Vagina (tissue), 2 donors: ENCODE data around the gene PCDH8. TPM values are rescaled to one million over a fixed set of nuclear protein-coding genes. Genes with fewer than 3 reads are reported as not detected.

Source experiments
- DNase-seq, 2 donors: peaks; one replicate each; pipeline ENCODE4 v3.0.0-alpha.2; 2017; ENCODE audit errors: extremely low spot score in 2 of 2
- H3K27ac ChIP-seq: fragments of 200-600 bp; sonication (generic); one replicate; pipeline ENCODE4 v1.5.1; 2019
- H3K27me3 ChIP-seq: fragments of 200-600 bp; sonication (generic); one replicate; pipeline ENCODE4 v1.5.1; 2019
- H3K36me3 ChIP-seq, 2 donors: fragments of 200-600 bp; sonication (generic); one replicate each; pipeline ENCODE4 v1.5.1; 2017 to 2019
- H3K4me1 ChIP-seq: fragments of 200-600 bp; sonication (generic); one replicate; pipeline ENCODE4 v1.5.1; 2019
- H3K4me3 ChIP-seq, 2 donors: fragments of 200-600 bp; sonication (generic); 1 replicate in 1 of 2; 2 replicates in 1 of 2; pipeline ENCODE4 v1.5.1; 2016 to 2019
- H3K9me3 ChIP-seq: fragments of 200-600 bp; sonication (generic); one replicate; pipeline ENCODE4 v1.5.1; 2019
- POLR2A ChIP-seq, 2 donors: fragments of 450-650 bp; IDR thresholded peaks; one replicate each; pipeline ENCODE4 v1.6.1; 2017; ENCODE audit warnings: antibody characterized with exemption in 2 of 2, mild to moderate bottlenecking in 2 of 2, moderate library complexity in 2 of 2
- POLR2AphosphoS5 ChIP-seq, 2 donors: sonication (generic); formaldehyde crosslinking; IDR thresholded peaks; one replicate each; pipeline ENCODE4 v1.9.0; 2017; ENCODE audit warnings: antibody characterized with exemption in 2 of 2, mild to moderate bottlenecking in 2 of 2, low read depth in 1 of 2; ENCODE audit not compliant: insufficient read depth in 1 of 2
- intact Hi-C: fragments of 100-400 bp; cut with DNase I; formaldehyde crosslinking; loops from one replicate; pipeline ENCODE4 v1.15.1; 2023
- total RNA-seq: library from RNA; depleted of rRNA; stranded (reverse); fragments of >200 nt; gene quantifications from one replicate; pipeline ENCODE4 v1.2.3, GENCODE V29; 2016
- TF ChIP-seq, protein P1 (sequence below), 3 experiments: fragments of 450-650 bp in 2 of 3; fragments of 200-600 bp in 1 of 3; sonication (generic) in 1 of 3; IDR thresholded peaks; one replicate each; pipeline ENCODE4 v1.5.1; 2017 to 2019; ENCODE audit warnings: antibody characterized with exemption in 3 of 3, mild to moderate bottlenecking in 2 of 3, moderate library complexity in 2 of 3

Gene PCDH8
- total RNA-seq, 1 donor from 2014 or later, result 0.98 TPM

DNA sequence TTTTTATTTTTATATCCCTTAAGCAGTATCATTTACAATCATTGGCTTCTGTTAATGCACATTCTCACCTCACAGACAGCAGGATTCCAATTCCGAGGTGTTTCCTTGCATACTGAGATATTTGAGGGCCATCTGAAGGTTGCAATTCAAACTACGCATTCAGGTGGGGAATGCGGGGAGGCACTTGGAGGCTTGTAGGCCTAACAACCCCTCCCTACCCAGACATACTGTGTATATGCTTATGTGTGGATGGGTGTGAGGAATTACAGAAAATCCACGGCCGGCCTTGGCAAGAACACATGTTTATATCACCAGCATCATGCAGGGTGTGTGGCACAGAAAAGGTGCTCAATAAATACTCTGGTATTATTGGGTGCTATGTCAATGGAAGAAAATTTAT is 43.3 kb upstream of the PCDH8 start:
- intact Hi-C loops, result no loop called here
- Histone ChIP-seq H3K27ac (no peak overlapping the region), H3K4me3 (no peak overlapping the region), H3K9me3 (no peaks in the 10 kb centered on the region), H3K4me1 (no peaks in the 10 kb centered on the region), H3K36me3 (no peaks in the 10 kb centered on the region), H3K27me3 (no peaks in the 10 kb centered on the region)
- TF ChIP-seq, protein P1, sequence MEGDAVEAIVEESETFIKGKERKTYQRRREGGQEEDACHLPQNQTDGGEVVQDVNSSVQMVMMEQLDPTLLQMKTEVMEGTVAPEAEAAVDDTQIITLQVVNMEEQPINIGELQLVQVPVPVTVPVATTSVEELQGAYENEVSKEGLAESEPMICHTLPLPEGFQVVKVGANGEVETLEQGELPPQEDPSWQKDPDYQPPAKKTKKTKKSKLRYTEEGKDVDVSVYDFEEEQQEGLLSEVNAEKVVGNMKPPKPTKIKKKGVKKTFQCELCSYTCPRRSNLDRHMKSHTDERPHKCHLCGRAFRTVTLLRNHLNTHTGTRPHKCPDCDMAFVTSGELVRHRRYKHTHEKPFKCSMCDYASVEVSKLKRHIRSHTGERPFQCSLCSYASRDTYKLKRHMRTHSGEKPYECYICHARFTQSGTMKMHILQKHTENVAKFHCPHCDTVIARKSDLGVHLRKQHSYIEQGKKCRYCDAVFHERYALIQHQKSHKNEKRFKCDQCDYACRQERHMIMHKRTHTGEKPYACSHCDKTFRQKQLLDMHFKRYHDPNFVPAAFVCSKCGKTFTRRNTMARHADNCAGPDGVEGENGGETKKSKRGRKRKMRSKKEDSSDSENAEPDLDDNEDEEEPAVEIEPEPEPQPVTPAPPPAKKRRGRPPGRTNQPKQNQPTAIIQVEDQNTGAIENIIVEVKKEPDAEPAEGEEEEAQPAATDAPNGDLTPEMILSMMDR (IDR thresholded peaks at IDR 0.05), result no peak
- TF ChIP-seq POLR2AphosphoS5 (IDR thresholded peaks at IDR 0.05; ENCODE audit: insufficient read depth in 1 of 2, low read depth in 1 of 2) (no peak), POLR2A (IDR thresholded peaks at IDR 0.05) (no peak)
- no peak for DNase-seq

DNA sequence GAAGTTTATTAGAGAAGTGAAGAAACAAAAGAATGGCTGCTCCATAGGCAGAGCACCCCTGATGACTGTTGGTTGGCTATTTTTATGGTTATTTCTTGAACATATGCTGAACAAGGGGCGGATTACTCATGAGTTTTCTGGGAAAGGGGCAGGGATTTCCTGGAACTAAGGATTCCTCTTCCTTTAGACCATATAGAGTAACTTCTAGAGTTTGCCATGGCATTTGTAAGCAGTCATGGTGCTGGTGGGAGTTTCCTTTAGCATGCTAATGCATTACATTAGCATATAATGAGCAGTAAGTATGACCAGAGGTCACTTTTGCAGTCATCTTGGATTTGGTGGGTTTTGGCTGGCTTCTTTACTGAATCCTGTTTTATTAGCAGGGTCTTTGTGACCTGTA is 38.7 kb upstream of the PCDH8 start:
- no peak for TF ChIP-seq POLR2A (IDR thresholded peaks at IDR 0.05)
- TF ChIP-seq, protein P1 (IDR thresholded peaks at IDR 0.05), result no peak
- TF ChIP-seq POLR2AphosphoS5 (IDR thresholded peaks at IDR 0.05; ENCODE audit: insufficient read depth in 1 of 2, low read depth in 1 of 2), result no peak
- no peak overlapping the region for H3K4me3 ChIP-seq

DNA sequence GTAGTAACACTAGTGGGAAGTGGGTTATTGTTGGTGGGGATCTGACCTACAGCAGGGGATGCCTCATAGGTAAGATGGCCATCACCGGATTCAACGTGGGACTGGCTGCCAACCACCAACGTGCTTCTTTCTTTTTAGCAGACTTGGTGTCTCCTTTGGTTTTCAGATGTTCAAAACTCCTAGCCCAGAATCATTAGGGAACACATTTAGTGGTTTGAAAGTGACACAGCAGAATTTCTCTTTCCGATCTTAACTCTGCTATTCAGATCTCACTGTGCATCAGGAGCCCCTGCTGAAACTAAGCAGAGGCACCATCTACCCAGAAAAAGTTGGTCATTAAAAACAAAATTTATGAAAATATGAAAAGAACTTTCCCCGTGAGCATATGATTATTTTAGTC is 36.7 kb upstream of the PCDH8 start:
- no peak overlapping the region for H3K4me3 ChIP-seq
- no peak for DNase-seq
- TF ChIP-seq, protein P1 (IDR thresholded peaks at IDR 0.05), result no peak
- no peak for TF ChIP-seq POLR2AphosphoS5 (IDR thresholded peaks at IDR 0.05; ENCODE audit: insufficient read depth in 1 of 2, low read depth in 1 of 2)
- no peak for TF ChIP-seq POLR2A (IDR thresholded peaks at IDR 0.05)
- no peaks in the 10 kb centered on the region for H3K36me3 ChIP-seq
- H3K4me1 ChIP-seq, result no peaks in the 10 kb centered on the region
- intact Hi-C loops, result no loop called here
- no peaks in the 10 kb centered on the region for H3K9me3 ChIP-seq
- H3K27me3 ChIP-seq, result no peaks in the 10 kb centered on the region
- H3K27ac ChIP-seq, result no peak overlapping the region

More for the DNA sequence above, 38.7 kb upstream of the PCDH8 start:
- H3K36me3 ChIP-seq, result no peaks in the 10 kb centered on the region
- no peak overlapping the region for H3K27ac ChIP-seq
- no peaks in the 10 kb centered on the region for H3K4me1 ChIP-seq
- no peaks in the 10 kb centered on the region for H3K9me3 ChIP-seq
- intact Hi-C loops, result no loop called here
- DNase-seq, result no peak
- H3K27me3 ChIP-seq, result no peaks in the 10 kb centered on the region

DNA sequence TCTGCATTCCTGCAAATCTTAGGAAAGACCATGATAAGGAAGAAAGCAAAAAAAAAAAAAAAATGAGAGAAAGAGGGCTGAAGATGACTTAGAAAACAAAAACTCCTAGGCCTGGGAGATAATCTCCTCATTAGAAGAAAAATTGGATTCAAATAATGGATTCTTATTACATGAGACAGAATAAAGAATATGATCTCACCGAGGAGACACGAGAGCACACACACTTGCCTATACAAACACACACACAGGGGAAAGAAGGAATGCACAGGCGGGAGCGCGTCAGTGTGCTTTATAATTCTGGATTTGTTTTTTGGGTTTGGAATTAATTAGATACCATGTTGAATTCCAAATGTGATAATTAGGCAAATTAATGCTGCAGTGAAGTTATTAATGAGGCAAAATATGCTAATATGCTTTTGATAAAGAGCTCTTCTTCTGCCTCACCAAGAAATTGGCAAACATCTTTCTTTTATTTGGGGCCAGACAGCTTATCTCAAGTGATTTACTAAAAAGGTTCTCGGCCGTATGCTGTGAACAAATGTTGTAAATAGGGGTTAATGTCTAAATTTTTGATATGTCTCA is 36.1 kb upstream of the PCDH8 start:
- Histone ChIP-seq H3K27ac (no peak overlapping the region), H3K36me3 (no peaks in the 10 kb centered on the region), H3K4me1 (no peaks in the 10 kb centered on the region), H3K4me3 (no peak overlapping the region), H3K9me3 (no peaks in the 10 kb centered on the region), H3K27me3 (no peaks in the 10 kb centered on the region)
- TF ChIP-seq POLR2A (IDR thresholded peaks at IDR 0.05), result no peak
- TF ChIP-seq POLR2AphosphoS5 (IDR thresholded peaks at IDR 0.05; ENCODE audit: insufficient read depth in 1 of 2, low read depth in 1 of 2), result no peak
- TF ChIP-seq, protein P1 (IDR thresholded peaks at IDR 0.05), result no peak
- no peak for DNase-seq
- intact Hi-C loops, result no loop called here

DNA sequence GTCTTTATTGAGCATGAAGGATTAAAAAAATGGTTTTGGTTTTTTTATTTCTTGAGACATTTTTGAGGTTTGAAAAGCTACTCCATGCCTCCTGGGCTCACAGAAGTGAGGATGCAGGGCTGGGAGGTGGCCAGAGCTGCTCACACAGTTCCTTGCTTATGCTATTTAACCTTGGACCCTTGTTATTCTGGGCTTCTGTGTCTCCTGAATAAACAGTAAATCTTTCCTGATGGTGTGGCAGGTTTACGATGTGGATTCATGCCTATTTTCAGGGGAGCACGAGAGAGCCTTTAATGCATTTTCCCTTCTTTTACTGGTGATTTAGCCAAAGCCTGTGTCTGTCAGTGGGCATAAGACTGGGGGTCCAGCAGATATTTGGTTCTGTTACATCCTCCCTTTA is 34.3 kb upstream of the PCDH8 start:
- Histone ChIP-seq H3K9me3 (no peaks in the 10 kb centered on the region), H3K27me3 (no peaks in the 10 kb centered on the region), H3K4me1 (no peaks in the 10 kb centered on the region), H3K36me3 (no peaks in the 10 kb centered on the region), H3K27ac (no peak overlapping the region), H3K4me3 (no peak overlapping the region)
- intact Hi-C loops, result no loop called here
- TF ChIP-seq POLR2AphosphoS5 (IDR thresholded peaks at IDR 0.05; ENCODE audit: insufficient read depth in 1 of 2, low read depth in 1 of 2), result no peak
- TF ChIP-seq, protein P1 (IDR thresholded peaks at IDR 0.05), result no peak
- no peak for TF ChIP-seq POLR2A (IDR thresholded peaks at IDR 0.05)
- no peak for DNase-seq
